Fibroblast of lung (primary cell): Measurements from ENCODE around the gene WIPF2.

Experiments used
- EZH2 ChIP-seq: IDR thresholded peaks from 2 replicates; pipeline ENCODE4 v1.5.1; 2012; ENCODE audit warnings: low read length, control low read depth, mild to moderate bottlenecking; ENCODE audit errors: missing control alignments
- TF ChIP-seq, protein P1 (sequence below), 2 donors: IDR thresholded peaks in 1 of 2; conservative IDR thresholded peaks in 1 of 2; 1 replicate in 1 of 2; 2 replicates in 1 of 2; pipeline ENCODE4 v1.5.1; 2011 to 2012; ENCODE audit warnings: low read length in 2 of 2, control low read depth in 1 of 2, inconsistent platforms in 1 of 2, low read depth in 1 of 2, mild to moderate bottlenecking in 1 of 2

DNA sequence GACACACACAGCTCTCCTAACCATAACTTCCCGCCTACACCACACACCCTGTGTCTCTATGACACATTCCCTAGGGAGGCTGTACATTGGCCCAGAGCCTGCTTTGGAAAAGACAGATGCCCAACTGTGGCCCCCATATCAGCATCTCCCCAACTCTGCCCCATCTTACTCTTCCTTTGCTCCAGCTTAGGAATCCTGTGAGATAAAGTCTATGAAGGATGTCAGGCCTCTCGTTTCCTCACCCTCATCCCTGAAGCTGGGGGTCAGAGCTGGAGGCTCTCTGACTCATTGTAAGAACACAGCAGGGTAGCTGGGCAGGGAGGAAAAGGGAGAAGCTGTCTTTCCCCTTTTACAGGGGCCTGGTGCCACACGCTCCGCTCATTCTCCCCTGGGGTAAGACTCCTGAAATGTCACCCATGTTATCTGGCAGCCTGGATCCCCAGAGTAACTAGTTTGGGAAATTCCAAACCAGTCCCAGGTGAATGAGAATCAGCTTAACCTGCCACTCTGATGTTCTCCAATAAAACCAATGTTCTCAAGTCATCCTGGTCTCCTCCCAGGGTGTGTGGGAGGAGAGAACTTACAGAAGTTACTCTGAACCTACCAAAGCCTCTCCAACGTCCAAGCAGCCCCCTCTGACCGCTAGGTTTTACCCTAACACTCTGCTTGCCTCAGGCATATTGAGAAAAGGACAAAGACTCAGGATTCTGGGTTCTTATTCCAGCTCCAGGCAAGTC is 39.0 kb upstream of the WIPF2 start:
- TF ChIP-seq, protein P1, sequence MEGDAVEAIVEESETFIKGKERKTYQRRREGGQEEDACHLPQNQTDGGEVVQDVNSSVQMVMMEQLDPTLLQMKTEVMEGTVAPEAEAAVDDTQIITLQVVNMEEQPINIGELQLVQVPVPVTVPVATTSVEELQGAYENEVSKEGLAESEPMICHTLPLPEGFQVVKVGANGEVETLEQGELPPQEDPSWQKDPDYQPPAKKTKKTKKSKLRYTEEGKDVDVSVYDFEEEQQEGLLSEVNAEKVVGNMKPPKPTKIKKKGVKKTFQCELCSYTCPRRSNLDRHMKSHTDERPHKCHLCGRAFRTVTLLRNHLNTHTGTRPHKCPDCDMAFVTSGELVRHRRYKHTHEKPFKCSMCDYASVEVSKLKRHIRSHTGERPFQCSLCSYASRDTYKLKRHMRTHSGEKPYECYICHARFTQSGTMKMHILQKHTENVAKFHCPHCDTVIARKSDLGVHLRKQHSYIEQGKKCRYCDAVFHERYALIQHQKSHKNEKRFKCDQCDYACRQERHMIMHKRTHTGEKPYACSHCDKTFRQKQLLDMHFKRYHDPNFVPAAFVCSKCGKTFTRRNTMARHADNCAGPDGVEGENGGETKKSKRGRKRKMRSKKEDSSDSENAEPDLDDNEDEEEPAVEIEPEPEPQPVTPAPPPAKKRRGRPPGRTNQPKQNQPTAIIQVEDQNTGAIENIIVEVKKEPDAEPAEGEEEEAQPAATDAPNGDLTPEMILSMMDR (conservative IDR thresholded peaks at IDR 0.05 in 1 of 2, IDR thresholded peaks at IDR 0.05 in 1 of 2; ENCODE audit: low read depth in 1 of 2, low read length in 2 of 2): no peak
- no peak for TF ChIP-seq EZH2
